Stimulated activated CD4-positive, alpha-beta T cell treated with anti-CD3 and anti-CD28 coated beads, Interleukin-15, amount 100 ng/mL, for 48 hours (primary cell): ENCODE measurements around the gene HDAC4.

Experiments
- DNase-seq, 2 donors: peaks; one replicate each; pipeline ENCODE4 v3.0.0-alpha.2; 2020; ENCODE audit warnings: low read depth in 2 of 2

The HDAC4 gene

GRCh38 chr2:239236808-239237205, 164.0 kb downstream of the HDAC4 start:
- DNase-seq = no peak

GRCh38 chr2:239236043-239236807, 164.6 kb downstream of the HDAC4 start:
- DNase-seq = no peak

- DNase-seq = no peak
Observed at GRCh38 chr2:239235311-239235710, 165.5 kb downstream of the HDAC4 start.

GRCh38 chr2:239234191-239235175, 166.3 kb downstream of the HDAC4 start:
- no peak for DNase-seq

- no peak for DNase-seq
Observed at GRCh38 chr2:239233576-239233975, 167.2 kb downstream of the HDAC4 start.

GRCh38 chr2:239232195-239232578, 168.6 kb downstream of the HDAC4 start:
- DNase-seq = no peak

GRCh38 chr2:239231231-239232194, 169.3 kb downstream of the HDAC4 start:
- DNase-seq = no peak

GRCh38 chr2:239230318-239231052, 170.3 kb downstream of the HDAC4 start:
- no peak for DNase-seq

GRCh38 chr2:239229545-239230279, 171.1 kb downstream of the HDAC4 start:
- DNase-seq = no peak

GRCh38 chr2:239227661-239228371, 173.0 kb downstream of the HDAC4 start:
- no peak for DNase-seq

- no peak for DNase-seq
Observed at GRCh38 chr2:239226677-239227581, 173.9 kb downstream of the HDAC4 start.

- DNase-seq = no peak
Observed at GRCh38 chr2:239225871-239226561, 174.8 kb downstream of the HDAC4 start.

- DNase-seq = no peak
Observed at GRCh38 chr2:239225371-239225851, 175.4 kb downstream of the HDAC4 start.

- DNase-seq = no peak
Observed at GRCh38 chr2:239224955-239225354, 175.9 kb downstream of the HDAC4 start.

GRCh38 chr2:239224199-239224570, 176.6 kb downstream of the HDAC4 start:
- DNase-seq = no peak

- DNase-seq = no peak
Observed at GRCh38 chr2:239223310-239224198, 177.3 kb downstream of the HDAC4 start.
